CD4-positive, alpha-beta memory T cell (primary cell): ENCODE data around the gene GM2A. TPM values are rescaled to one million over a fixed set of nuclear protein-coding genes. Genes with fewer than 3 reads are reported as not detected.
A peak's percentile ranks its signal among the peaks of the same experiment; 100 is the strongest.
"Not testable (repeated sequence)": the region's sequence is repeated elsewhere in the genome, so short reads cannot be mapped to it uniquely, and the experiment has no call there.

Source experiments
- CTCF ChIA-PET: fragments of 350-600 bp; sonication (Branson Sonifier 250); formaldehyde crosslinking; loops from one replicate; lab custom pipeline; 2021; ENCODE audit warnings: inconsistent platforms; ENCODE audit not compliant: partially characterized antibody; lab: Charles Lee
- POLR2A ChIA-PET: fragments of 350-600 bp; sonication (Branson Sonifier 250); formaldehyde crosslinking; loops from one replicate; lab custom pipeline; 2021; ENCODE audit not compliant: partially characterized antibody; lab: Charles Lee
- DNase-seq, 5 donors: peaks; one replicate each; pipeline versions ENCODE4 v3.0.0 to v3.0.0-alpha.2; 2020 to 2022; ENCODE audit warnings: mixed read lengths in 1 of 5
- H3K27ac ChIP-seq: one replicate; pipeline ENCODE4 v1.7.0; 2013; ENCODE audit warnings: low read depth, low read length
- H3K27me3 ChIP-seq: 2 replicates; pipeline ENCODE4 v1.7.0; 2013; ENCODE audit warnings: mild to moderate bottlenecking, low read length, moderate library complexity; ENCODE audit not compliant: insufficient read depth
- H3K36me3 ChIP-seq: 2 replicates; pipeline ENCODE4 v1.7.0; 2013; ENCODE audit warnings: mild to moderate bottlenecking, low read length, moderate library complexity; ENCODE audit not compliant: insufficient read depth
- H3K4me1 ChIP-seq: 2 replicates; pipeline ENCODE4 v1.7.0; 2013; ENCODE audit warnings: mild to moderate bottlenecking, low read length, moderate library complexity; ENCODE audit not compliant: insufficient read depth
- H3K4me3 ChIP-seq, 2 donors: one replicate each; pipeline ENCODE4 v1.7.0; 2013; ENCODE audit warnings: low read length in 2 of 2, mild to moderate bottlenecking in 1 of 2
- H3K9me3 ChIP-seq, 2 donors: one replicate each; pipeline ENCODE4 v1.7.0; 2013; ENCODE audit warnings: low read length in 2 of 2, control low read depth in 1 of 2; ENCODE audit not compliant: control insufficient read depth in 1 of 2
- H3K27ac Mint-ChIP-seq, 7 donors: one replicate each; pipeline ENCODE4 v1.8.0; 2020 to 2021; ENCODE audit warnings: mixed read lengths in 7 of 7, mild to moderate bottlenecking in 6 of 7, inconsistent platforms in 3 of 7, moderate library complexity in 3 of 7
- H3K27me3 Mint-ChIP-seq, 2 donors: one replicate each; pipeline ENCODE4 v1.8.0; 2020 to 2021; ENCODE audit warnings: mixed read lengths in 2 of 2
- H3K36me3 Mint-ChIP-seq, 2 donors: one replicate each; pipeline ENCODE4 v1.8.0; 2020 to 2021; ENCODE audit warnings: mixed read lengths in 2 of 2, inconsistent platforms in 1 of 2, mild to moderate bottlenecking in 1 of 2
- H3K4me1 Mint-ChIP-seq, 4 donors: one replicate each; pipeline ENCODE4 v1.8.0; 2020 to 2021; ENCODE audit warnings: mixed read lengths in 4 of 4, mild to moderate bottlenecking in 1 of 4
- H3K4me3 Mint-ChIP-seq, 8 donors: one replicate each; pipeline ENCODE4 v1.8.0; 2020 to 2021; ENCODE audit warnings: mixed read lengths in 8 of 8, mild to moderate bottlenecking in 7 of 8, moderate library complexity in 6 of 8, inconsistent platforms in 3 of 8
- H3K9me3 Mint-ChIP-seq, 8 donors: one replicate each; pipeline ENCODE4 v1.8.0; 2020 to 2021; ENCODE audit warnings: mixed read lengths in 8 of 8, mild to moderate bottlenecking in 5 of 8, inconsistent platforms in 3 of 8, moderate library complexity in 1 of 8
- intact Hi-C: fragments of 100-400 bp; cut with micrococcal nuclease; formaldehyde crosslinking; loops from one replicate; pipeline ENCODE4 v1.15.1; 2023
- polyA plus RNA-seq, 2 donors: library from polyadenylated mRNA; unstranded; fragments of 300-500 nt; fragmentation: Illumina TruSeq; gene quantifications; one replicate each; pipeline ENCODE4 v1.2.3, GENCODE V29; 2021
- total RNA-seq, 2 experiments: library from RNA; stranded (reverse); gene quantifications; one replicate each; pipeline ENCODE4 v1.2.3, GENCODE V29; 2021

GM2A gene
- total and polyA plus RNA-seq, 4 experiments from 2014 or later = 4.3 to 23.1 (median 13.0) TPM

DNA sequence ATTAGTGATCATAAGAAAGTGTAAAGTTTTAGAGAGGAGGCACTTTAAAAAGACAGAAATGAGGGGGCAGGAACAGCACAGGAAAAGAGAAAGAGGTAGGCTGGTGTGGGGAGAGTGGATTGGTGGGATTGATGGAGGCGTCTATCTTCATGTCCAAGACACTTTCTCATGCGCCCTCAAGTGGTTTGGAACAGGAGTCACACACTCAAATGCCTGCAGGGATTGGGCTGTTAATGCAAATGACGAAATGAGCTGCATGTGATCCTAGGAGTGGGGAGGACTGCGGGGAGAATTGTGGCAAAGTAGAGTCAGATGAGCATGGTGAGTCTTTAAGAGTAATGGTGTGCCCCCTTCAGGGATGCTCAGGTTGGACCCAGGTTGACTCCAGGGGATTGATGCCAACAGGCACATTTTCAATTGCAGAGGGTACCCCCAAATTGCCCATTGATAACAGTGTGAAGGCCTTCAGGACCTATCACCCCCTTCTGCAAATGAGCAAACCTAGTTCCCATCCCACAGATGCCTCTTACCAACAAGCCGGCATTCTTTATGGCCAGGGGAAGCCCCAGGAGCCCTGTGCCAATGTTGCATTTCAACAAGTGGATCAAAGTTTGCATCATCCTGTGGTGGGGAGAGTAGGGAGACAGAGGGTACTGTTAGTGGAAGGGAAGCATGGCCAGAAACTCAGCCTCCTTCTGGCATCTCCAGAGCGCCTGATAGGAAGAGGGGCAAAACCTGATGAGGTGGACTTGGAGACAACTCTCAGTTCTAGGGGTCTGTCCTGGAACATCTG, 45.3 kb downstream of the GM2A start:
- Mint-ChIP-seq H3K27me3 (peaks cover 12 to 13% of the 10 kb centered on the region in 2 donors), H3K4me1 (no peaks in the 10 kb centered on the region), H3K36me3 (no peaks in the 10 kb centered on the region), H3K27ac (peak overlapping the region in 1 of 7 donors; percentile 17), H3K9me3 (no peaks in the 10 kb centered on the region), H3K4me3 (peak overlapping the region in 2 of 8 donors; percentile 16 to 27)
- CTCF ChIA-PET = interaction anchor here (0.5 kb wide), 1 partner anchor 1199 kb away, joined by 3 read pairs; no protein-coding TSS in a partner anchor
- POLR2A ChIA-PET = no interaction called here
- no peaks in the 10 kb centered on the region for H3K9me3 ChIP-seq
- no peaks in the 10 kb centered on the region for H3K27me3 ChIP-seq
- no peaks in the 10 kb centered on the region for H3K36me3 ChIP-seq
- DNase-seq = peak in 2 of 5 donors; percentile 5 to 9
- no peak overlapping the region for H3K4me3 ChIP-seq
- H3K27ac ChIP-seq = no peak overlapping the region
- no peaks in the 10 kb centered on the region for H3K4me1 ChIP-seq
- intact Hi-C loops = no loop called here

DNA sequence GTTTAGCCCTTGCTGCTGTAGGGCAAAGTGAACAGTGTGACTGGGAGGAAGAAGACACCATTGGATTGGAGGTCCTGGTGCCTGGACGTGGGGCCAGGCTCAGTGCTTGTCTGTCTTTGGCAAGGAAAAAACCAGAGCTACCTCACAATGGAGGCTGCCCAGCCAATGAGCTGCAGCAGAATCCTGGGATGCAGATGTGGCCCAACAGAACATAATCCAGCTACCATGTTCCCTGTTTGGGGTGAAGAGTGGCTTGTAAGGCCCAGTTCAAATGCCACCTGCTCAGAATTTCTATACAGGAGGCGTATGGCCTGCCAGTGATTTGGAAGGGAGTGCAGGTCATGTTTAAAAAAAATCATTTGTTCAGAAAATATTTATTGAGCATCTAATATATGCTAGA, 50.7 kb downstream of the GM2A start, which contains the start of gene SLC36A3:
Gene SLC36A3 (minus strand): TSS at position 101 of the 400 bp plus-strand sequence. CDS start 412 bp downstream, outside the sequence.
- no peak within 1 kb of the TSS for H3K4me3 ChIP-seq
- H3K4me3 Mint-ChIP-seq = no peak within 1 kb of the TSS
- H3K27ac Mint-ChIP-seq = no peak within 1 kb of the TSS
- no peaks in the 10 kb centered on the region for H3K36me3 Mint-ChIP-seq
- no peaks in the 10 kb centered on the region for H3K27me3 ChIP-seq
- no peaks in the 10 kb centered on the region for H3K9me3 Mint-ChIP-seq
- no peak within 1 kb of the TSS for H3K27ac ChIP-seq
- no peaks in the 10 kb centered on the region for H3K9me3 ChIP-seq
- no peak for DNase-seq
- H3K36me3 ChIP-seq = no peaks in the 10 kb centered on the region
- CTCF ChIA-PET = interaction anchor here (1.5 kb wide), 1 partner anchor 14 kb away, joined by 3 read pairs; no protein-coding TSS in a partner anchor
- no peaks in the 10 kb centered on the region for H3K4me1 ChIP-seq
- H3K27me3 Mint-ChIP-seq = peaks cover 12 to 13% of the 10 kb centered on the region in 2 donors
- H3K4me1 Mint-ChIP-seq = no peaks in the 10 kb centered on the region
- POLR2A ChIA-PET = no interaction called here
- intact Hi-C loops = no loop called here

GRCh38 chr5:151309266-151309665, 56.3 kb downstream of the GM2A start:
- H3K36me3 ChIP-seq, H3K27ac ChIP-seq, H3K9me3 ChIP-seq, H3K27me3 ChIP-seq, intact Hi-C loops, H3K4me1 Mint-ChIP-seq, POLR2A ChIA-PET, H3K4me1 ChIP-seq, H3K36me3 Mint-ChIP-seq, H3K27ac Mint-ChIP-seq, H3K4me3 Mint-ChIP-seq, CTCF ChIA-PET, DNase-seq, H3K4me3 ChIP-seq: not testable (repeated sequence)
- Mint-ChIP-seq H3K27me3 (peaks cover 5 to 13% of the 10 kb centered on the region in 2 donors), H3K9me3 (peaks cover 0 to 19% (median 13%) of the 10 kb centered on the region in 8 donors)

- H3K9me3 ChIP-seq, H3K4me3 Mint-ChIP-seq, H3K27ac Mint-ChIP-seq, H3K27me3 ChIP-seq, H3K4me1 Mint-ChIP-seq, H3K36me3 ChIP-seq, H3K4me1 ChIP-seq, H3K27ac ChIP-seq, DNase-seq, CTCF ChIA-PET, POLR2A ChIA-PET, H3K4me3 ChIP-seq, H3K36me3 Mint-ChIP-seq: not testable (repeated sequence)
- Mint-ChIP-seq H3K9me3 (peaks cover 0 to 19% (median 13%) of the 10 kb centered on the region in 8 donors), H3K27me3 (peaks cover 6 to 13% of the 10 kb centered on the region in 2 donors)
- intact Hi-C loops = loop anchor here (10.0 kb wide), 2 partner anchors 155 to 185 kb away; partner anchors contain the start of gene ANXA6
Observed at GRCh38 chr5:151309821-151310220, 56.8 kb downstream of the GM2A start.

DNA sequence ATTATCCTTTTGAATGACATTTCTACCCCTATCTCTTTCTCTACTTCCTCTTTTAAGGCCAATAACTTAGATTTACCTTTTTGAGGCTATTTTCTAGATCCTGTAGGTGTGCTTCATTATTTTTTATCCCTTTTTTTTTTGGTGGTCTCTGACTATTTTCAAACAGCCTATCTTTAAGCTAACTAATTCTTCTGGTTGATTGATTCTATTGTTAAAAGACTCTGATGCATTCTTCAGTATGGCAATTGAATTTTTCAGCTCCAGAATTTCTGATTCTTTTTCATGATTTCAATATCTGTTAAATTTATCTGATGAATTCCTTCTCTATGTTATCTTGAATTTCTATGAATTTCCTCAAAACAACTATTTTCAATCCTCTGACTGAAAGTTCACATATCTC, 57.9 kb downstream of the GM2A start:
- H3K4me1 ChIP-seq = no peaks in the 10 kb centered on the region
- Mint-ChIP-seq H3K27ac (no peak overlapping the region), H3K9me3 (peaks cover 0 to 19% (median 13%) of the 10 kb centered on the region in 8 donors), H3K4me1 (peaks cover 0 to 2% (median under 1%) of the 10 kb centered on the region in 4 donors), H3K27me3 (peaks cover 9 to 13% of the 10 kb centered on the region in 2 donors), H3K4me3 (no peak overlapping the region), H3K36me3 (no peaks in the 10 kb centered on the region)
- intact Hi-C loops = loop anchor here (10.0 kb wide), 2 partner anchors 156 to 186 kb away; partner anchors contain the start of gene ANXA6
- H3K27ac ChIP-seq = no peak overlapping the region
- no peaks in the 10 kb centered on the region for H3K9me3 ChIP-seq
- H3K36me3 ChIP-seq = no peaks in the 10 kb centered on the region
- no peaks in the 10 kb centered on the region for H3K27me3 ChIP-seq
- ChIA-PET CTCF (no interaction called here), POLR2A (no interaction called here)
- H3K4me3 ChIP-seq = no peak overlapping the region
- DNase-seq = no peak

DNA sequence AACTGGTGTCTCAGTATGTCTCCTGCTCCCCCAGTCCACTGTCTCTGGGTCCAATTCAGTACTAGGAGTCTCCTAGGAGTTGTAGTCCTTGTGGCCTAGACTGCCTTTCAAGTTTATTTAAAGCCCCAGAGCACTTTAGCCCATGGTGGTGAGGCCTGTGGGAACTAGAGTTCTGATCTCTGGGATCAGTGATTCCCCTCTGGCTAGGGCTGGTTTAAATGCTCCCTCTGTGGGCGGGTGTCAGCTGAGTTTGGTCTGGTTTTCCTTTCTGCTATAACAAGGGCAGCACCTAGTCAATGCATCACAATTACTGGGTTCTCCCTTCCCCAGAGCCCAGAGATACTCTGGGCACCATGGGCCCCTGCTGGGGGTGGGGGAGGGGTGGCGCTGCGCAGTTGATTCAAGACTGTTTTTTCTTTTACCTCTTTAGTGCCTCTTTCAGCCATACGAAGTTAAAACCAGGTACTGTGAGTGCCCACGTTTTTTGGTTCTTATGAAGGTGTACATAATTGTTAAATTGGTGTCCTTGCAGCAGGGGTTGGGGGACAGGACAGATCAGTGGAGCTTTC, 59.9 kb downstream of the GM2A start:
- peaks cover 0 to 19% (median 13%) of the 10 kb centered on the region in 8 donors for H3K9me3 Mint-ChIP-seq
- H3K4me3 Mint-ChIP-seq = no peak overlapping the region
- ChIA-PET CTCF (no interaction called here), POLR2A (no interaction called here)
- Histone ChIP-seq H3K9me3 (no peaks in the 10 kb centered on the region), H3K36me3 (no peaks in the 10 kb centered on the region), H3K4me1 (no peaks in the 10 kb centered on the region), H3K27ac (no peak overlapping the region), H3K4me3 (no peak overlapping the region), H3K27me3 (no peaks in the 10 kb centered on the region)
- intact Hi-C loops = loop anchor here (10.0 kb wide), 2 partner anchors 158 to 188 kb away; partner anchors contain the start of gene ANXA6
- H3K4me1 Mint-ChIP-seq = peaks cover 0 to 4% (median 1%) of the 10 kb centered on the region in 4 donors
- no peaks in the 10 kb centered on the region for H3K36me3 Mint-ChIP-seq
- H3K27ac Mint-ChIP-seq = no peak overlapping the region
- no peak for DNase-seq
- peaks cover 8 to 16% of the 10 kb centered on the region in 2 donors for H3K27me3 Mint-ChIP-seq

GRCh38 chr5:151313357-151313756, 60.4 kb downstream of the GM2A start:
- Histone ChIP-seq H3K4me3 (no peak overlapping the region), H3K27me3 (no peaks in the 10 kb centered on the region), H3K9me3 (no peaks in the 10 kb centered on the region), H3K4me1 (no peaks in the 10 kb centered on the region), H3K27ac (no peak overlapping the region), H3K36me3 (no peaks in the 10 kb centered on the region)
- Mint-ChIP-seq H3K27me3 (peaks cover 8 to 15% of the 10 kb centered on the region in 2 donors), H3K4me3 (no peak overlapping the region), H3K27ac (no peak overlapping the region), H3K4me1 (peaks cover 0 to 4% (median 1%) of the 10 kb centered on the region in 4 donors), H3K9me3 (peaks cover 0 to 19% (median 13%) of the 10 kb centered on the region in 8 donors), H3K36me3 (no peaks in the 10 kb centered on the region)
- ChIA-PET CTCF (interaction anchor here (0.6 to 1.0 kb wide), 2 partner anchors 30 to 60 kb away, joined by 3 read pairs; partner anchors contain the start of gene GM2A), POLR2A (no interaction called here)
- intact Hi-C loops = loop anchor here (10.0 kb wide), 2 partner anchors 159 to 189 kb away; partner anchors contain the start of gene ANXA6
- DNase-seq = no peak
